ENCODE measurements around the gene ANKS1B.

- TF ChIP-seq CTCF (IDR thresholded peaks at IDR 0.05) (no peak), POLR2A (IDR thresholded peaks at IDR 0.05) (no peak)
Measured at GRCh38 chr12:99157946-99158345, 826.8 kb downstream of the ANKS1B start.
